ENCODE data around the gene SPATA31D1.

The SPATA31D1 gene

GRCh38 chr9:82038897-82039296 is 50.3 kb downstream of the SPATA31D1 start:
- DNase-seq (ENCODE audit: low spot score) = no peak
- Histone ChIP-seq H3K27ac (ENCODE audit: poor library complexity, severe bottlenecking) (no peak overlapping the region), H3K4me3 (ENCODE audit: severe bottlenecking) (no peak overlapping the region), H3K27me3 (ENCODE audit: insufficient read depth, poor library complexity, severe bottlenecking) (no peaks in the 10 kb centered on the region), H3K36me3 (ENCODE audit: low read depth) (no peaks in the 10 kb centered on the region), H3K4me1 (ENCODE audit: insufficient read depth, poor library complexity, severe bottlenecking) (no peaks in the 10 kb centered on the region), H3K9me3 (ENCODE audit: severe bottlenecking) (no peaks in the 10 kb centered on the region)
- no peak for ATAC-seq (ENCODE audit: low read depth)
- no peak for TF ChIP-seq CTCF (IDR thresholded peaks at IDR 0.05; ENCODE audit: poor library complexity, severe bottlenecking)

Measured in RWPE2 (cell line).